C4-2B (cell line): ENCODE data around the gene DAW1.

Source experiments
- ZFX ChIP-seq: fragments of 450-650 bp; IDR thresholded peaks from 2 replicates; pipeline ENCODE4 v1.6.1; 2017
- TF ChIP-seq, protein P1 (sequence below): fragments of 450-650 bp; conservative IDR thresholded peaks from 2 replicates; pipeline ENCODE4 v1.5.1; 2017; ENCODE audit warnings: mild to moderate bottlenecking

DNA sequence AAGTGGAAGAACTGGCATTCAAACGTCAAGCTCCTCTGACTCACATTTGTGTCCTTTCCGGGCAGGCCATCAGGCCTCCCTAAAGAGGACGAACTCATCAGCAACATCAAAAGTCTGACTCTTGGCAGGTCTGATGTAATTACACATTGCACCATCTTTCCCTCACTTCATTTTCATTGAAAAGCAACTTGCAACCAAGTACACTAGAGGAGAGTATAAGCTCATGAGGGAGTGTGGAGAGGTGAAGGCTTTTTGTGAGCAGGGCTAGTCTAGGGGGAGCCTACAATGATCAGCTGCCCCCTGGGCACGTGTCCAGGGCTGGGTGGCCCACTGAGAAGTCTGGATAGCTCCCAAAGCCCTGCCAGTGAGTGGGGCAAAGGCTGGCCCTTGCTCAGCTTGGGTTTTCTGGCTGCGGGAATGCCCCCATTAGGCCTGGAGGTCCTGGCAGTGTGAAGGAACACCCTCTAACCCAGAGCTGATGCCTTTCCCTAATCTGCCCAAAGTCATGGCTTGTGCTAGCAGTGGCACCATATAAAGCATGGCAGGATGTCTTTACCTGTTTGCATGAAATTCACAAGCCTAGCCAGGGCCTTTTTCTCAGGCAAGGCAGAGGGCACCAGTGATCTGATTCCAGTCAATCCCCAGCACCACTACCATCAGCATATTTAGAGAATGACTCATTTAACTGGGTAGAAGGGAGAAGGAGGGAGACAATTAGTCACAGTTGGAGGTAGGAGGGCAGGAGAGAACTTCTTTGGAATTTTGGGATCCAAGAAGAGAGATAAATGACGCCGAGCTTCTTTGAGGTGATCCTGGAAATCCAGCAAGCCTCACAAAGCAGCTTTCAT is 8.5 kb upstream of the DAW1 start:
- TF ChIP-seq, protein P1, sequence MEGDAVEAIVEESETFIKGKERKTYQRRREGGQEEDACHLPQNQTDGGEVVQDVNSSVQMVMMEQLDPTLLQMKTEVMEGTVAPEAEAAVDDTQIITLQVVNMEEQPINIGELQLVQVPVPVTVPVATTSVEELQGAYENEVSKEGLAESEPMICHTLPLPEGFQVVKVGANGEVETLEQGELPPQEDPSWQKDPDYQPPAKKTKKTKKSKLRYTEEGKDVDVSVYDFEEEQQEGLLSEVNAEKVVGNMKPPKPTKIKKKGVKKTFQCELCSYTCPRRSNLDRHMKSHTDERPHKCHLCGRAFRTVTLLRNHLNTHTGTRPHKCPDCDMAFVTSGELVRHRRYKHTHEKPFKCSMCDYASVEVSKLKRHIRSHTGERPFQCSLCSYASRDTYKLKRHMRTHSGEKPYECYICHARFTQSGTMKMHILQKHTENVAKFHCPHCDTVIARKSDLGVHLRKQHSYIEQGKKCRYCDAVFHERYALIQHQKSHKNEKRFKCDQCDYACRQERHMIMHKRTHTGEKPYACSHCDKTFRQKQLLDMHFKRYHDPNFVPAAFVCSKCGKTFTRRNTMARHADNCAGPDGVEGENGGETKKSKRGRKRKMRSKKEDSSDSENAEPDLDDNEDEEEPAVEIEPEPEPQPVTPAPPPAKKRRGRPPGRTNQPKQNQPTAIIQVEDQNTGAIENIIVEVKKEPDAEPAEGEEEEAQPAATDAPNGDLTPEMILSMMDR: no peak
- no peak for TF ChIP-seq ZFX
